ENCODE measurements around the gene GTF2A1.
"Not testable (repeated sequence)": the region's sequence is repeated elsewhere in the genome, so short reads cannot be mapped to it uniquely, and the experiment has no call there.

Gene GTF2A1

GRCh38 chr14:81233615-81234014 is 12.9 kb upstream of the GTF2A1 start:
- DNase-seq (ENCODE audit: low read depth in 2 of 3, low spot score in 1 of 3) = no peak

DNA sequence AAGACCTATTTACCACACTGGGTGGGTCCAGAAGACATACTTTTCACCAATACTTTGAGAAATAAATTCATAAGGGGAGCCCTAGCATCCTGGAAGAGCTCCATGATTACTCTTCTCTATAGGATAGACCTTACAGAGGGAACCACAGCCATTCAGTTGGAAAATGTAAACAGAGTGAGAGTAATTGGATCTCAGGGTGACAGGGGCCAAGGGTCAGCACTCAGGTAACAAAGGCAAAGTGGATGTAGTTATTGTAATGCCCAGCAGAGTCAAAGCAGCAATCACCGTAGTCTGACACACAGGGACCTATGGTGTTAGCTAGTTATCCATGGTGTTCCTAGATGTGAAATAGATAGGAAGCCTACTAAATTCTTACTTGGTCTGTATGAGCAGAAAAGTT is 10.8 kb upstream of the GTF2A1 start:
- no peak for DNase-seq (ENCODE audit: low read depth in 2 of 3, low spot score in 1 of 3)

DNA sequence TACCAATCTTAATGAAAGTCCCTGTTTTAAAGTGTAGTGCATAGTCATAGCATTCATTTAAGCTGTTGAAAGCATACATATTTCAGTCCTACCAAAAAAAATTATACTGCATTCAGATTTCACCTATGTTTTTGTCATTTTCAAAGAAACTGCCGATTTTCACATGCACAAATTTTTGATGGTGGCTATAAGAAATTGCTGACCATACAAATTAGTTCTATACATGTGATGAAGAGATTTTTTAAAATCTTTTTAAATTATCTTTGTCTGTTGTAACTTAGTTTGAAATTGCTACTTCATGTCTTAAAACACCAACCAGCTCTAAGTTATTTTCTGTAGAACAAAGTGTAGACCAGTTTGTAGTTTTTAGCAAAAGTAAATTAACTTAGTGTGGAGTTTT is 3.5 kb upstream of the GTF2A1 start:
- DNase-seq (ENCODE audit: low read depth in 2 of 3, low spot score in 1 of 3) = no peak

DNA sequence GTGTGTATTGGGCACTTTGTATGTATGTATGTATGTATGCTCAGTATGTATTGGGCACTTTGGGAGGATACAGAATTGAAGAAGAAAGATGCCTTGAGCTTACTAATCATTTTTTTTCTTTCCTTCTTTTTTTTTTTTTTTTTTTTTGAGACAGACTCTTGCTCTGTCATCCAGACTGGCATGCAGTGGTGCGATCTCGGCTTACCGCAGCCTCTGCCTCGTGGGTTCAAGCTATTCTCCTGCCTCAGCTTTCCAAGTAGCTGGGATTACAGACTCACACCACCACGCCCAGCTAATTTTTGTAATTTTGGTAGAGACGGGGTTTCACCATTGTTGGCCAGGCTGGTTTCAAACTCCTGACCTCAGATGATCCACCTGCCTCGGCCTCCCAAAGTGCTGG is 3.0 kb upstream of the GTF2A1 start:
- not testable (repeated sequence) for DNase-seq (ENCODE audit: low read depth in 2 of 3, low spot score in 1 of 3)

DNA sequence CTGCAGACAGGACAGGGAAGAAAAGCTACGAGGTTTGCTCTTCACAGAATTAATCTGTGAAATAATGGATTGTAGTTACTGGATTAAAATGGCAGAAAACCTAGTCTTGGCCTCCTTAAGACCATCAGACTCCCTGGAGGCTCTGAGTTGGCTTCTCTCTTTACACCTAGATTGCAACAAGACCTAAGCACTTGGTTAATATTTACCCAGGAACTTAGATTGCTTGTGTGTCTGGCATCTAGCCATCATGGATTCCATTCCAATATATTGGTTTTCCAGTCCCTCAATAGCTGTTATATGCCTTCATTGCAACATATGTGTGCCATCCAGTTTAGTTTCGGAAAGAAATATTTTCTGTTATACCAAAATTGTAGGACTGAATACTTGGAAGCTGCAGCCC is 1.9 kb upstream of the GTF2A1 start:
- DNase-seq (ENCODE audit: low read depth in 2 of 3, low spot score in 1 of 3) = no peak

- DNase-seq (ENCODE audit: low read depth in 2 of 3, low spot score in 1 of 3) = no peak
Measured at GRCh38 chr14:81222126-81222525, 1.4 kb upstream of the GTF2A1 start.

GRCh38 chr14:81221579-81222102 is 882 bp upstream of the GTF2A1 start:
- DNase-seq (ENCODE audit: low read depth in 2 of 3, low spot score in 1 of 3) = no peak

GRCh38 chr14:81220580-81220829 is 254 bp downstream of the GTF2A1 start:
- no peak for DNase-seq (ENCODE audit: low read depth in 2 of 3, low spot score in 1 of 3)

DNA sequence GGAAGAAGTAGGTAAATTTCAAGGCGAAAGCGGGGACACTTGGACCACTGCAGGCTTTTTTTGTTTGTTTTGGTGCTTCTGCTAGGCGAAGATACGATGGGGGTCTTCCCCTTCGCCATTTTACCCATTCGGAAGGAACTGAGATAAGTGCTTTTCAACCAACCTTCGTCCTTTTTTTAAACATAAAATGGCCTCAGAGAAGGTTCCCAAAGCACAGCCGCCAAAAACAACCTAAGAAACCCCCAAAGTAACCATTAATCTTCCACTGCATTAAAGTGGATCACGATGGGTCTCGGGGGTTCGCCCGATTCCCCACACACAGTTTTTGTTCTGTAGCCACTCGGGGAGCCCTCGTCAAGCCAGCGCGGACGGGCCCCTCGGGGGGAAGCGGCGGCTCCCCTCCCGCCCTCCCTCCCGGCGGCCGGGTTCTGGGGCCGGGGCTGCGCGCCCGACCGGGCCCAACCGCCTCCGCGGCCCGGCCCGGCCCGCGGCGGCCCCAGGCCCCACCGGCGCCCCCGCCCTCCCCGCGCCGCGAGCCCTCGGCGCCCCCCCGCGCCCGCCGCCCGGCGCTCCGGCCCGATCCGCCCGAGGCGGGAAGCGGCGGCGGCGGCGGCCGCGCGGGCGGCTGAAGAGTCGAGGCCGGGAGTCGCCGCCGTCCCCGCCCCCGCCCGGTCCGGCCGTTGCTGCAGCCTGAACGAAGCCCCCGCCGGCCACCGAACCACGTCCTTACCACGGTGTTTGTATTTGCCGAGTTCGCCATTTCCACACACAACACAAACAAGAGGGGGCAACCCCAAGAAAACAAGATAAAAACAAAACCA is 790 bp downstream of the GTF2A1 start:
- peak in 1 of 3 donors; percentile 29 for DNase-seq (ENCODE audit: low read depth in 2 of 3, low spot score in 1 of 3)

- DNase-seq (ENCODE audit: low read depth in 2 of 3, low spot score in 1 of 3) = peak; percentile 68 to 78 (median 76)
Measured at GRCh38 chr14:81219210-81219758, 1.5 kb downstream of the GTF2A1 start.

DNA sequence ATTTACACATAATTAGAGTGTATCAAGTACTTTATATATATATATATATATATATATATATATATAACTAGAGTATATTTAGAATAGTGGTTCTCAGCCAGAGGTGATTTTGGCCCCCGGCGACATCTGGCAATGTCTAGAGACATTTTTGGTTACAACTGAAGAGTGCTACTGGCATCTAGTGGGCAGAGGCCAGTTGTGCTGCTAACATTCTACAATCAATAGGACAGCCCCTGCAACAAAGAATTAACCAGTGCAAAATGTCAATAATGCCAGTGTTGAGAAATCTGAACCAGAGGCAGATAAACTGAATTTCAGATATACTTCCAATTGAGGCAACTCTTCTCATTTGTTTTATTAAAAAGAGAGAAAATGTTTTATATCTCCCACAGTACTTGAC is 8.9 kb downstream of the GTF2A1 start:
- no peak for DNase-seq (ENCODE audit: low read depth in 2 of 3, low spot score in 1 of 3)

- DNase-seq (ENCODE audit: low read depth in 2 of 3, low spot score in 1 of 3) = no peak
Measured at GRCh38 chr14:81209167-81209836, 11.5 kb downstream of the GTF2A1 start.

GRCh38 chr14:81208489-81208888 is 12.3 kb downstream of the GTF2A1 start:
- no peak for DNase-seq (ENCODE audit: low read depth in 2 of 3, low spot score in 1 of 3)

DNA sequence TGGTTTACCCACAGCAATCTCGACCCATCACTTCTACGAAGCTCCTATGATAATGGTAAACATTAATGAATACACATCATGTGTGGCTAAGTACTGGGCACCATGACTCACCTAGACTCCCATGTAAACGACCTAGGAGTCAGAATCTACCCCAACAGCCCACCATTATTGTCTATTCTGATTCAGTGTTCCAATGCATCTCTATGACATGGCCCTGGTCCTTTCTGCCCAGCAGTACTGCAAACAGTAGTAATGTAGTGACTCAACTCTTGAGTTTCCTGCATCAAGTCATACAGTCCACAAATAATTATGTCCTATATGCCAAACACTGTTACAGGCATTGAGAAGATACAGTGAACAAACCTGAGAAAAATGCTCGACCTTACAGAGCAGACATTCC is 14.6 kb downstream of the GTF2A1 start:
- no peak for DNase-seq (ENCODE audit: low read depth in 2 of 3, low spot score in 1 of 3)

GRCh38 chr14:81205639-81206038 is 15.1 kb downstream of the GTF2A1 start:
- no peak for DNase-seq (ENCODE audit: low read depth in 2 of 3, low spot score in 1 of 3)

DNA sequence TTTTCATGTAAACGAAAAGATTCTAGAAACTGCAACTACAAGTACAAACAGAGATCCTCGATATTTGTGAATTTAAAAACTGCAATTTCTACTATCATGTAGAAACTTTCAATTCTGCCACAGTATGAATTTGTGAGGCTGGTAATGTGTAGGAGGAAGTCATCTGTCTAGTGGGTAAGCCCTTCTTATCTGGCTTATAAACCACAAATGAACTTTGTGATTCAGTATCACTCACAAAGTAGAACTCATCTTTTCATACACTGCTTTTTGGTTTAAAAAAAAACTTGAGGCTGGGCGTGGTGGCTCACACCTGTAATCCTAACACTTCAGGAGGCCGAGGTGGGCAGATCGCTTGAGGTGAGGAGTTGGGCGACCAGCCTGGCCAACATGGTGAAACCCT is 20.7 kb downstream of the GTF2A1 start:
- DNase-seq (ENCODE audit: low read depth in 2 of 3, low spot score in 1 of 3) = no peak

GRCh38 chr14:81199084-81199483 is 21.7 kb downstream of the GTF2A1 start:
- no peak for DNase-seq (ENCODE audit: low read depth in 2 of 3, low spot score in 1 of 3)

DNA sequence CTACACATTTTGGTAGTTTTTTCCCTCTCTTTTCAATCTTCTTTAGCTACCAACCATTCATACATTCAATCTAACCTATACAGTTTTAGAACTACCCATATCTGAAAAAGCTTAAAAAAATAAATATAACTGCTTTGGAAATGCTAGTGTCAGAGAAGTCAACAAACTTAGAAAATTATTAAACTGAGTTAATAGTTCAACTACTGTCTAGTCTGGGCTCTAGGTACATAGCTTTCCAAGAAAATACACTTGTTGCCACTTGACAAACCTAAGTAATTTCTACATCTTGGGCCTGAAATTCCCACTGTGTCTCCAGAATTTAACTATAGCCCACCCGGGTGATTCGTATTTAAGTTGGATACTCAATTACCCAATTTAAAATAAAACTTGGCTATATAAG is 22.1 kb downstream of the GTF2A1 start:
- no peak for DNase-seq (ENCODE audit: low read depth in 2 of 3, low spot score in 1 of 3)

- DNase-seq (ENCODE audit: low read depth in 2 of 3, low spot score in 1 of 3) = peak in 1 of 3 donors; percentile 5
Measured at GRCh38 chr14:81193924-81194633, 26.7 kb downstream of the GTF2A1 start.

GRCh38 chr14:81192594-81192993 is 28.2 kb downstream of the GTF2A1 start:
- DNase-seq (ENCODE audit: low read depth in 2 of 3, low spot score in 1 of 3) = no peak

GRCh38 chr14:81187832-81188522 is 32.8 kb downstream of the GTF2A1 start:
- DNase-seq (ENCODE audit: low read depth in 2 of 3, low spot score in 1 of 3) = no peak
